Activated CD8-positive, alpha-beta memory T cell treated with anti-CD3 and anti-CD28 coated beads, Interleukin-2, amount 50 U/mL, for 48 hours (primary cell): ENCODE measurements around the gene C8B.

ENCODE experiments used
- DNase-seq: peaks from one replicate; pipeline ENCODE4 v3.0.0-alpha.2; 2020

Gene C8B

GRCh38 chr1:56929492-56929891 is 36.3 kb downstream of the C8B start:
- DNase-seq = no peak

DNA sequence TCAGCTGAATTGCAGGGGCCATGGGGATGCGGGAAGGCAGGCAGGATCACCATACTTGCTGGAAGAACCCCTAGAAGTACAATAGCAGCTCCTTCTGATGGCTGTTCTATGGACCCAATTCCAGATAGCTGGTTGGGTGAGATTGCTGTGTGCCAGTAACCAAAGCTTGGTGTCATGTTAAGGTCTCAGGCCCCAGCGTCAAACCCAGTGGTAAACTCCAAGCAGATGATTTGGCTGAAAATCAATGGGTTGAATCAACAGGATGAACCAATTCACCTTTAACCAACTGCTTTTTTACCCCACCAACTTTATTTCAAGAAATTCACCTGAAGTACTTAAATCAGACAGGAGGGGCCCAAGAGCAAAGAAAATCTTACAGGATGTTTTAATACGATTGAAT is 37.8 kb downstream of the C8B start:
- DNase-seq = no peak

DNA sequence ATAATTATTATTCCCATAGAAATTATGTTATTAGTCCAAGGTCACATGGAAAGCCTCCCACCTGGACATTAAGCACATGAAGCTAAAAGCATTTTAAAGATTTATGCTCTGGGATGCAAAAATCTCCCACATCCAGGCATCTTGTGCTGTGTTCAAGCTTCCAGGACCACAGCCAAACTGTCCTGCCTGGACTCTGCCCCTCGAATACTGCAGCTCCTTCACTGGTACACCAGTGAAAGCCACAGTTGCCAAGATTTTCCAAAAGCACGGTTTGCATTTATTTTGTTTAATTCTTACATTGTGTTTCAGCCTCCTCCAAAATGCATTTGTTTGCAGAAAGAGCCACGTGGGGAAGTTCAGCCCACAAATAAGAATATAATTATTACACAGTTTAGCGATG is 38.6 kb downstream of the C8B start:
- DNase-seq = no peak

DNA sequence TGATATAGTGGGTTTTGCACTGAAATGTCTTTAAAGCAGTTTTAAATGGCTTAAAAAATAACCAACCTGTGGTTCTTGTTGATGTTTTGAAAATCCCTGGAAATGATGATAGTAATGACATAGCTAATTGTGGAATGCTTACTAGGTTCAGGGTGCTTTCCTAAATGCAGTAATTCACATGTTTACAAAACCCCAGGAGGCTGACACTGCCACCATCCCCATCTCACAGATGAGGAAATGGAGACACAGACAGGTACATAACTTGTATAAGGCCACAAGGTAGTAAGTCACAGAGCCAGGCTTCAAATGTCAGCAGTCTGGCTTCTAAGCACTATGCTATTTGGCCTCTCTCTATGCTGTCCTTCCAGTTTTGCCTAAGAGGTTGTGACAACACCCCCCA is 40.6 kb downstream of the C8B start:
- no peak for DNase-seq

DNA sequence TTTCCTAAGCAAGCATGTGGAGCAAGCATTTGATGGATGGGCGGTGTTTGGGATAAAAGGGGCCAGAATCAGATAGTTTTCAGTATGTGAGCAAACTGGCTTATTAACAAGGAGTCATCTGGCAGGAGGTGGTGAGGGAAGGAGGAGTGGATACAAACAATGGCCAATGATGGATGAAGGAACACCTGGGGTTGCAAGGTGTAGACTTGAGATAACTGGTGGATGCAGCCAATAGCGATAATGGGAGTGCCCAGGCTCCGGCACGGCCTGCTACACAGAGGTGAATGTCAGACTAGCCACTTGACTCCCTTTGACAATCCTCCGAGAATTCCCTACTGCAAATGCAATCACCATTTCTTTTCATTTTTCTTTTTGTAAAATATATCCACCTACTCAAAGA is 41.7 kb downstream of the C8B start:
- DNase-seq = no peak

DNA sequence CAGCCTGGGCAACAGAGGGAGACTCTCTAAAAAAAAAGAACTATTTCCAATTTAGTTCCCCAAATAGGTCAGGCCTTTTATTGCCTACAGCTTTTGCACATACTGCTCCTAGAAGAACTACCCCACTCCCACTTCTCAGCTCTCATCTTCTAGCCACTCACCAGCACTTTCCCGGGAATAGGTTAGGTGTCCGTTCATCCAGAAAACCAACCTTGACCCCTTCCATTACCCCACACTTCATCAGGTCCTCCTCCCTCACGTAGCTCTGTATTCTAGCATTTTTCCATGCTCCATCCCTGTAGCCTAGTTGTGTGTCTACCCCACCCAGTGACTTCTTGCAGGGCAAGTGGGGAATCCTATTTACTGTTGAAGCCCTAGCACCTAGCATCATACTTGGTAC is 42.6 kb downstream of the C8B start:
- DNase-seq = no peak

- no peak for DNase-seq
Observed at GRCh38 chr1:56922507-56922906, 43.3 kb downstream of the C8B start.

DNA sequence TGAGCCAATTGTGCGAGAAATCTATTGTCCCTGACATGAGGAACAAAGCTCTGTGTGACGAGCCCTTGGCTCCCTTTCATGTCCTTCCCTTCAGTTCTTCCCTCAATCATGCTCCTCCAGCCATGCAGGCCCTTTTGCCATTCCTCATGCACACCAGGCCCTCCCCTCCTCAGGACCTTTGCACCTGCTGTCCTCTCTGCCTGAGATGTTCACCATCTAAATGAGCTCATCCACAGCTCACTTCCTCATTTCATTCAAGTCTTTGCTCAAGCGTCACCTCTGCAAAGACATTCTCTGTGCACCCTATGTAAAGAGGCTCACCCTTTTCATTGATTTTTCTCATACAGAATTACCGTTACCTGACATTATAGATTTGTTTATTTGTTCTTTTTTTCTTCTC is 43.7 kb downstream of the C8B start:
- DNase-seq = no peak

GRCh38 chr1:56921479-56921878 is 44.3 kb downstream of the C8B start:
- no peak for DNase-seq

GRCh38 chr1:56920591-56921001 is 45.2 kb downstream of the C8B start:
- DNase-seq = no peak

- DNase-seq = no peak
Observed at GRCh38 chr1:56917356-56917755, 48.5 kb downstream of the C8B start.

DNA sequence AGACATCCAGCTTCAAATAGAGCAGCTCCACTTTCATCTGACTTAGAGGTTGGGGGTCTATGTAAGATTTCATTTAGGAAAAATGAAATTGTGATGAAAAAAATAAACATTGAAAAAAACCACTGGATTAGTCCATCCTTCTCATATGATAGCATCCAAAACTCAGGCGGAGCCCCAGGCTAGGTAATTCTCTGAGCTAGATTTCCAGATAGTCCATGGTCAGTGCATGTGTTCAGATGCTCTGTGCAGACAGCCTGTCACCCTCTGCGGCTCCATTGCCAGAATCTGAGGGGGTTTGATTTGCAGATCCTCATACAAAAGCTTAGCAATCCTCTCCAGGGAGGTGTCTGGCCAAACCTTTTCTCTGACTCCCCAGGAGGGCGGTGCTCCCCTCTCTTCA is 49.2 kb downstream of the C8B start:
- DNase-seq = no peak

GRCh38 chr1:56915960-56916359 is 49.9 kb downstream of the C8B start:
- DNase-seq = no peak

DNA sequence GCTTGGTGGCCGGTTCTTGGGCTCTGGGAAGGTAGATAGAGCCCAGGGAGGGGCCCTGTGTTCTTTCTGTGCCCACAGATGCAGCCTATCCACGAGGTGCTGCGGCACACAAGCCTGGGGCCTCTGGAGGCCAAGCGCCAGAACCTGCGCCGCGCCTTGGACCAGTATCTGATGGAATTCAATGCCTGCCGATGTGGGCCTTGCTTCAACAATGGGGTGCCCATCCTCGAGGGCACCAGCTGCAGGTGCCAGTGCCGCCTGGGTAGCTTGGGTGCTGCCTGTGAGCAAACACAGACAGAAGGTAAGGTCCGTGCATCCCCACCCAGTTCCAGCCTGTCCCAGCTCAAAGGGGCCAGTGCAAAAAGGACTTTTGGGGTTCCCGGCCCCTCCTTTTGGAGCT is 53.5 kb downstream of the C8B start:
- DNase-seq = no peak

GRCh38 chr1:56911098-56911938 is 54.5 kb downstream of the C8B start:
- no peak for DNase-seq

DNA sequence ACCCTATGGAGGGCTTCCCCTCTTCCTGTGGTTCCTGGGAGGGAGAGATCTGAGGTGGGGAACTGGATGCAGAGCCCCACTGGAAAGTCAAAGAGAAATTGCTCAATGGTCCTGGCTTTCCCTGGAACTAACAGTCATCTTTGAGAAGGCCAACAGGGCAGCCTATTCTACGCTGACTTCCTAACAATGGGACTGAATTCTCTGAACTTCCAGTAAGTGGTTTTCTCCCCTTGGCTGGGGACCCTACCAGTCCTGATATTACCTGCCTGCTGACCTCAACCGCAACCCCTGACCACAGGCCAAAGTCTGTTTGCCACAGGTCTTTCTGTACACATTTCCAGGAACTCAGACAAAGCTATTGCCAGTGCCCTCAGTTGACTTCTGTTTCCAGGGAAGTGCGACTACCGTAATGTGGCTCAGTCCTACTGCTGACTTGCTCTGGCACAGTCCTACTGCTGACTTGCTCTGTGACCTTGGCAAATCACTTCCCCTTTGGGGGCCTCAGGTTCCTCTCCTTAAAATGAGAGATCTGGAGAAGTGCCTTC is 55.3 kb downstream of the C8B start:
- no peak for DNase-seq

DNA sequence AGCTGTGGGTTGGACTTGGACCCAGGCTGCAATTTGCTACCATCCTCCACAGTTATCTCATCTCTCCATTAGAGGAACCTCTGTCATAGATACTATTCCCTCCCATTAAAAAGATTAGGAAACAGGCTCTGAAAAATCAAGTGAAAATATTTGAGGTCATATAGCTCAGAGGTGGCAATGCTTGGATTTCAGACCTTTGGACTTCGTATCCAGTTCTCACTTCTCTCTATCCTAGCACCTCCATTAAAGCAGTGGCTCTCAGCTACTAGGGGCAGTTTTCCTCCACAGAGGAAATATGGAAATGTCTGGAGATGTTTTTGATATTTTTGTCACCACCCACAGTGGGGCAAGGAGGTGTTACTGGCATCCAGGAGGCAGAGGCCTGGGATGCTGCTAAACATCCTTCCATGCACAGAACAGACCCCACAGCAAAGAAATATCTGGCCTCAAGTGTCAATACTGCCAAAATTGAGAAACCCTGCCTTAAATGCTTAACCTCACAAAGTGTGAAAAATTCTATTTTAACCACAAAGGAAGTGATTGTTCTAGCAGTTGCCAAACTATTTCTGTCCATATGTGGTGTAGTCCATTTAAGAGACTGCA is 57.1 kb downstream of the C8B start:
- no peak for DNase-seq

GRCh38 chr1:56905667-56906066 is 60.1 kb downstream of the C8B start:
- DNase-seq = no peak

- no peak for DNase-seq
Observed at GRCh38 chr1:56904663-56905397, 61.0 kb downstream of the C8B start.

GRCh38 chr1:56903778-56904177 is 62.0 kb downstream of the C8B start:
- DNase-seq = no peak

GRCh38 chr1:56901716-56902115 is 64.1 kb downstream of the C8B start:
- no peak for DNase-seq

- DNase-seq = no peak
Observed at GRCh38 chr1:56898879-56899278, 66.9 kb downstream of the C8B start.

DNA sequence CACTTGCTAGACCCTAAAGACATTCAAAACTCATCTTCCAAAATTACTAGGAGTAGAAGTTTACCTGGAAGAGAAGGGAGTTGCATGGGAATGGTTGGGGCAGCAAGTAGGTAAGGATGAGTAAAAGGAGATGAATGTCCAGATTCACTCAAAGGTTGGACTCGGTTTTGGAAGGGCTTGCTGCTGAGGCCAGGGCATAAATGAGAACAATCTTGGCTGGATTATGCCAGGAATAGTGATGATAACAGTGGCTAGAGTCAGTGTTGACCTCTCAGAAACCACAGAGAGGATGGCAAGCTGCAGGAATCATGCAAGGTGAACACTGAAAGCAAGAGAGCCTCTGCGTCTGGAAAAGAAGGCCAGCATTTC is 67.8 kb downstream of the C8B start:
- DNase-seq = no peak
